ENCODE results near the gene PSD2.

Gene PSD2

GRCh38 chr5:139795074-139796001, at the start of gene PSD2:
TSS of gene PSD2 (plus strand) at chr5:139795808. CDS start at chr5:139809441, 13,633 bp downstream.
- FAIRE-seq (no peak), DNase-seq (ENCODE audit: insufficient read length, low spot score) (peak; percentile 85)
- TF ChIP-seq CTCF (IDR thresholded peaks at IDR 0.05; ENCODE audit: insufficient read depth, missing control alignments) = no peak

GRCh38 chr5:139746691-139747582, 48.7 kb upstream of the PSD2 start:
- DNase-seq (ENCODE audit: insufficient read length, low spot score) (peak; percentile 54), FAIRE-seq (no peak)
- no peak for TF ChIP-seq CTCF (IDR thresholded peaks at IDR 0.05; ENCODE audit: insufficient read depth, missing control alignments)

- DNase-seq (ENCODE audit: insufficient read length, low spot score) = no peak
- no peak for FAIRE-seq
- TF ChIP-seq CTCF (IDR thresholded peaks at IDR 0.05; ENCODE audit: insufficient read depth, missing control alignments) = no peak
Observed at GRCh38 chr5:139747583-139748504, 47.8 kb upstream of the PSD2 start.

- DNase-seq (ENCODE audit: insufficient read length, low spot score) (no peak), FAIRE-seq (no peak)
- TF ChIP-seq CTCF (IDR thresholded peaks at IDR 0.05; ENCODE audit: insufficient read depth, missing control alignments) = no peak
Observed at GRCh38 chr5:139748505-139748826, 47.1 kb upstream of the PSD2 start.

GRCh38 chr5:139749242-139749641, 46.4 kb upstream of the PSD2 start:
- TF ChIP-seq CTCF (IDR thresholded peaks at IDR 0.05; ENCODE audit: insufficient read depth, missing control alignments) = no peak
- no peak for FAIRE-seq
- DNase-seq (ENCODE audit: insufficient read length, low spot score) = no peak

- no peak for DNase-seq (ENCODE audit: insufficient read length, low spot score)
- FAIRE-seq = no peak
- no peak for TF ChIP-seq CTCF (IDR thresholded peaks at IDR 0.05; ENCODE audit: insufficient read depth, missing control alignments)
Observed at GRCh38 chr5:139751236-139751635, 44.4 kb upstream of the PSD2 start.
